Activated T-cell treated with anti-CD3 and anti-CD28 coated beads, Interleukin-2, amount 50 U/mL, for 4 hours (primary cell): ENCODE measurements around the gene ANKS1A. TPM values are rescaled to one million over a fixed set of nuclear protein-coding genes. Genes with fewer than 3 reads are reported as not detected.

Source experiments
- ATAC-seq, 2 donors: fragments of 200-7000 bp; cut with Tn5 transposase; one replicate each; pipeline ENCODE4 v1.10.0; 2021
- DNase-seq: peaks from one replicate; pipeline ENCODE4 v3.0.0-alpha.2; 2020
- H3K27me3 Mint-ChIP-seq: one replicate; pipeline ENCODE4 v1.8.0; 2021; ENCODE audit warnings: low read depth, mixed read lengths
- H3K36me3 Mint-ChIP-seq: one replicate; pipeline ENCODE4 v1.8.0; 2022; ENCODE audit warnings: mixed read lengths; ENCODE audit not compliant: insufficient read depth
- H3K4me1 Mint-ChIP-seq: one replicate; pipeline ENCODE4 v1.8.0; 2021; ENCODE audit warnings: low read depth, mixed read lengths
- H3K4me3 Mint-ChIP-seq: one replicate; pipeline ENCODE4 v1.8.0; 2021; ENCODE audit warnings: mild to moderate bottlenecking, moderate library complexity, mixed read lengths
- H3K9me3 Mint-ChIP-seq: one replicate; pipeline ENCODE4 v1.8.0; 2021; ENCODE audit warnings: mixed read lengths
- total RNA-seq, 3 donors: library from RNA; stranded (reverse); gene quantifications; one replicate each; pipeline ENCODE4 v1.2.1, GENCODE V29; 2021

Gene ANKS1A
- total RNA-seq, 3 donors from 2014 or later = 7.7 to 8.3 (median 8.2) TPM

DNA sequence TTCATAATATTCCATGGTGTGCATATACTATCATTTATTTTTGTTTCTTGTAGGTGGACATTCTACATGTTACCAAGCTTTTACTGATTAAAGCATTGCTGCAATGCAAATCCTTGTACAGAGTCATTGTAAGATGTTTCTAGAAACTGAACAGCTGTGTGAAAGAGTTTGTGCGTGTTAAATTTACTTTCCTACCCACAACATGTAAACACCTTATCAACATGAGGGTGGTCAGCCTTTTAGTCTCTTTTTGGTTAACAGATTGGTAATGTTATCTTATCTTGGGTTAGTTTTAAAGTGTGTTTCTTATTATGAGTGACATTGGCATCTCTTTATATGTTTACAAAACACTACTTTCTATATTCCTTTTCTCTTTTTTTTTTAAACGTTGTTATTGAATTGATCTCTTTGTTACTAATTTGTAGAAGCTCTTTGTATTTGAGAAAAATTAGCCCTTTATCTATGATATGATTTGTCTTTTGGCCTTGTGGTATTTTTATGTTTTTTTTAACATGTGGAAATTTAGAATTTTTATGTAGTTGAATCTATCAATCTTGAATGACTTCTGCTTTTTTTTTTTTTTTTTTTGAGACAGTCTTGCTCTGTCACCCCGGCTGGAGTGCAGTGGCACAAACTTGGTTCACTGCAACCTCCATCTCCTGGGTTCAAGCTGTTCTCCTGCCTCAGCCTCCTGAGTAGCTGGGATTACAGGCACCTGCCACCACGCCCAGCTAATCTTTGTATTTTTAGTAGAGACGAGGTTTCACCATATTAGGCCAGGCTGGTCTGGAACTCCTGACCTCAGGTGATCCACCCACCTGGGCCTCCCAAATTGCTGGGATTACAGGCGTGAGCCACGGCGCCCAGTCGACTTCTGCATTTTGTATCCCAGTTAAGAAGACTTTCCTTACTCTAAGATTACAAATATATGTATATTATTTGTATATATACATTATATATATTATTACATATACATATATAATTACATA is 140.0 kb downstream of the ANKS1A start:
- H3K27me3 Mint-ChIP-seq = no peaks in the 10 kb centered on the region
- DNase-seq (no peak), ATAC-seq (no peak)
- no peaks in the 10 kb centered on the region for H3K9me3 Mint-ChIP-seq
- no peak overlapping the region for H3K4me3 Mint-ChIP-seq
- peaks cover 19% of the 10 kb centered on the region for H3K36me3 Mint-ChIP-seq
- no peaks in the 10 kb centered on the region for H3K4me1 Mint-ChIP-seq

DNA sequence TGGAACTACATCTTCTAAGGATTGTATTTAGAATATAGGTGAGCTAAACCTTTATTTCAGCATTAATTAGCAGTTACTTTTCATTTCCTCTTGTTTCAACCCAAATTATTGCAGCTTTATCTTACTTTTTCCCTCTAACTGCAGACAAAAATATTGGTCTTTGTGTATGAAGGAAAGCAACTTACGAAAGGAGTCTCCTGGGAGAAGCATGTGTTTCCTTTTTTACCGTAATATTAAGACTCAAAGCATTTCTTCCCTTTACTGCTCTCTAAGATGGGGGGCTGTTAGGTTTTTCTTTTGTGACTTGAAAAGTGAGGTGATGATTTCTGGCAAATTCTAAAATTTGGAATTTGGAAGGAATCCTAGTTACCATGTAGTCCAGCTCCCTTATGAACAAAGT is 141.0 kb downstream of the ANKS1A start:
- H3K9me3 Mint-ChIP-seq = no peaks in the 10 kb centered on the region
- H3K4me1 Mint-ChIP-seq = no peaks in the 10 kb centered on the region
- H3K27me3 Mint-ChIP-seq = no peaks in the 10 kb centered on the region
- no peak for DNase-seq
- H3K36me3 Mint-ChIP-seq = peaks cover 21% of the 10 kb centered on the region
- no peak for ATAC-seq
- no peak overlapping the region for H3K4me3 Mint-ChIP-seq

DNA sequence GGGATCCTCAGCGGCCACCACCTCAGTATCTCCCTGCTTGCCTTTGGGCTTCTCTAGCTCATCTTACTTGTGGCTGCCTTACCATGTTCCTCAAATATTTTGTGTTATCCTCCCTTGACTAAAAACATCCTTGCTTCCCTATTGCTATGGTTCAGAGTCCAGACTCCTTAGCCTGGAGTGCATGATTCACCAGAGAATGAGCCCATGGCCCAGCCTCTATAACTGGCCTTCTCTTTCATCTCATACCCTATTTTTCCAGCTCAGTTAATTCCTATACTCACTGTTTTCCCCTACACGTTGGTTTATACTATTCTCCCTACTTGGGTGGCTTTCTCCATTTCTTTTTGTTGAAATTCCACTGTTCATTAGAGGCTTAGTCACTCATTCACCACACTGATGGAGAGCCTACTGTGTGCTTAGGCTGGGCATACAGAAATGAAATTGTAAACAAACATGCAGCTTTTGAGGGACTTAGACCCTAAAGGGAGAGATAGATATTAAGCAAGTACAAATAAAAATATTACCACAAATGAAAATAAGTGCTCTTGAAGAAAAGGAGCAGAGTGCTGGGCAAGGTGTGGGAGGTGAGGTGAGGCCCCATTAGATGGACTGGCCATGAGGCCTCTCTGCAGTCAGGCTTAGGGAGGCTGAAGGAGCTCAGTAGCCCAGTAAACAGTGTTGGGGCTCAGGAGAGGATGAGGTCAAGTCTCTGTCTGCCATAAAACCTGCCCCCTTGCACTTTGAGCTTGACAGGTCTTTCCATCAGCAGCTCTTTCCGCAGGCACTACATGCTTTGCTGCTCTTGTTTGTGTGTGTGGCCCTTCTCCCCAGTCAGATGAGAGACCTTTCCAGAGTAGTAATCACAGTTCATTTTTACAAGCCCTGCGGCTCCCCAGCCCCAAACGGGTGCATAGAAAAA is 142.8 kb downstream of the ANKS1A start:
- no peak for ATAC-seq
- Mint-ChIP-seq H3K36me3 (peaks cover 14% of the 10 kb centered on the region), H3K27me3 (no peaks in the 10 kb centered on the region), H3K4me3 (no peak overlapping the region), H3K9me3 (no peaks in the 10 kb centered on the region), H3K4me1 (no peaks in the 10 kb centered on the region)
- no peak for DNase-seq

DNA sequence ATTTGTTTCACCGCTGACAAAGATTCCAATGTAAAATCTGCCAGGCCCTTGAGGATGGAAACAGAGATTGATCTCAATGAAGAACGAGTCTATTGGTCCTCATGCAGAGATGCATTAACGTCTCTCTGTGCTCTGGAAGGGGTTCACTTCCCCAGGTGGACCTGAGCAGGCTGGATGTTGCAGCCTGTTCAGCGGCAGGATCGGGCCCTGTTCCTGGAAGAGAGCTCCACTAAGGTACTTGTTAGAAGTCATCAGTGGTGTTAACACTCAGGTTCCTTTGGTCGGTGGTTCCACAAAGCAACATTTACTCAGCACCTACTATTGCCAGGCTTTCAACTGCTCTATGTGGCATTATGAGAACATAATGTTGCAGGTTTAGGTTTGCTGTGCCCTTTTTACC is 144.6 kb downstream of the ANKS1A start:
- Mint-ChIP-seq H3K27me3 (no peaks in the 10 kb centered on the region), H3K9me3 (no peaks in the 10 kb centered on the region), H3K36me3 (peaks cover 11% of the 10 kb centered on the region), H3K4me1 (no peaks in the 10 kb centered on the region), H3K4me3 (no peak overlapping the region)
- no peak for DNase-seq
- no peak for ATAC-seq

DNA sequence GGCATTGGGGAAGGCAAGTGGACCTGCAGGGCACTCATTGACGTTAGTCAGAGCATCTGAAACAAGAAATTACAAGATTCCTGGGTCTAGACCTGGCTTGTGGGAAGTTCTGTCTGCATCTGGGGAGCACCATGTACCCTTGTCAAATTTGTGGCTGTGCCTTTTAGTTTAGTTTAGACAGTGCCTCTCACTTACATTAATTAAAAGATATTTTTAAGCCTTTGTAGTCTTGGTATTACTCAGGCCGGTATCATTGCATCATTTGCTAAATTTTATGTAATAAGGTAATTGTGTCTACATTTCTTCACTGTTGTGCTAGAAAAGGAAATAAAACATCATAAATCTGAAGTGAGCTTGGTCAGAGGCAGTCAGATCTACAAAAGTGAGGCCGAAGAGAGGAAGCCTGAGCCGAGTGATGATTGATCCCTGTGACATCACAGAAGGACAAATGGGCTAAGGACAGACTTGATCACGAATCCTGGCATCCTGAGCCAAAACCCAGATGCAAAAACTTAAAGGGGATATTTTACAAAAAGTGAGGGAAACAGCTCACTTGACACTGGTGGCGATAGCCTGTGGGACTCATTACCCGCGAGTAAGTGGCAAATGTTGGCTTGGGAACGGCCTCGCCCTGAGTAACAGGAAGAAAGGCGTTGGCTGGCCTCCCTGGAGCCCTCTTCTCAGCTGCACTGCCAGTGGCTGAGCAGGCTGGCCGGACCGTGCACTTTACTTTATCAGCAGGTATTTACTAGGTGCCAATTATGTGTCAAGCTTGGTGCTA is 145.5 kb downstream of the ANKS1A start:
- Mint-ChIP-seq H3K27me3 (no peaks in the 10 kb centered on the region), H3K4me3 (no peak overlapping the region), H3K36me3 (peaks cover 11% of the 10 kb centered on the region), H3K9me3 (no peaks in the 10 kb centered on the region), H3K4me1 (no peaks in the 10 kb centered on the region)
- DNase-seq (no peak), ATAC-seq (no peak)

DNA sequence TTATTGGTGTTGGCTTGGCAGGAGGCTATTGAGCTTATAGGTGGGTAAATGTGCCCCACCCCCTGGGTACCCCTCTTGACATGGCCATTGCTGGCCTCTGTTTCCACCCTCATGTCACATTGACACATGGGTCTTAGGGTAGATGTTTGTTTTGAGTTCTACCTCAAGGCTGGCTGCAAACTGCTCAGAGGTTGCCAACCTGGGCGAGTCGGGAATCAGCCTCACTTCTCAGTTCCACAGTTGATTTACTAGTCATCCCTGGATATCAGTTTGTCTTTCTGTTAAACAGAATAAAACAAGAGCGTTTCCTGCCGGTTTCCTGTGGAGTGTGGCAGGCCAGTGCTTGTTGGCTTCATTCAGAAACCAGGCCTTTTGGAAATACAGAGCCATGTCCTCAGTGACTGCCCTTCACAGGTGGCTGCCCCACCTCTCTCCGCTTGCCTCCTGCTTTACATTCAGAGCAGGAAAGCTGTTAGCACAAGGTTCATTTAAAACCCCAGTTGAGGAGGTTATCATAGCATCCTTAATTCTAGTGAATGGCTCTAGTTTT is 146.5 kb downstream of the ANKS1A start:
- peaks cover 11% of the 10 kb centered on the region for H3K36me3 Mint-ChIP-seq
- H3K27me3 Mint-ChIP-seq = no peaks in the 10 kb centered on the region
- H3K4me1 Mint-ChIP-seq = no peaks in the 10 kb centered on the region
- H3K9me3 Mint-ChIP-seq = no peaks in the 10 kb centered on the region
- no peak overlapping the region for H3K4me3 Mint-ChIP-seq
- ATAC-seq (no peak), DNase-seq (no peak)

DNA sequence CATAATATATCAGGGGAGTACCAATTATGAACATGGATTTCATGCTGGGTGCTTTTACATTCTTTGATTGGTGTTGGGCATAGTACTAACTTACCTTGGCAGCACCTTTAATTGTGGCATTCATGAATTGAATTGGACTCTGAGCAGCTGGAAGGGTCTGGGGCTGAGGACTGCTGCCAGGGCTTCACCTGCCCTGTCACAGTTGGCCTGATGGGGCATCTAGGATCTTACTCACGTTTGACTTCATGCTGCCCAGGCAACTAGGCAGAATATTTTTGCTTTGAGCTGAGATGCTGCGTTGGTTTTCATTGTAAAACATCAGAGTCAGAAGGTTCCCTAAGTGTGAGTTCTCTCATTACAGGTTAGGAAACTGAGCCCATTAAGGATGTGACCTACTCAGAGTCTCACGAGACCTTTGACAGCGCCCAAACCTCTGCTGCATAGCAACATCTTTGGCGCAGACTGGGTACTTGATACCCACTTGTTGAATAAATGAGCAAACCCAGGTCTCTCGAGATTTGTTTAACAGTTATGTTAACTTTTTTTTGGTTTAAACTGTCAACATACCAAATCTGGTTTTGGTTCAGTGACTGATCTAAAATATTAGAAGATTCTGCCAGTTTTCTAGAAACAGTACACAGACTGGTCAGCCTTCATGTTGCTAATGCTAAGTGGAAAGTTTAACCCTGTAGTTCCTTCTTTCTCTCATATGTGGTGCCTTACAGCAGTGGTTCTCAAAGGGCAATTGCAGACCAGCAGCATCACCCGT is 147.2 kb downstream of the ANKS1A start:
- H3K9me3 Mint-ChIP-seq = no peaks in the 10 kb centered on the region
- peaks cover 6% of the 10 kb centered on the region for H3K36me3 Mint-ChIP-seq
- no peaks in the 10 kb centered on the region for H3K27me3 Mint-ChIP-seq
- no peak overlapping the region for H3K4me3 Mint-ChIP-seq
- ATAC-seq (no peak), DNase-seq (no peak)
- no peaks in the 10 kb centered on the region for H3K4me1 Mint-ChIP-seq

DNA sequence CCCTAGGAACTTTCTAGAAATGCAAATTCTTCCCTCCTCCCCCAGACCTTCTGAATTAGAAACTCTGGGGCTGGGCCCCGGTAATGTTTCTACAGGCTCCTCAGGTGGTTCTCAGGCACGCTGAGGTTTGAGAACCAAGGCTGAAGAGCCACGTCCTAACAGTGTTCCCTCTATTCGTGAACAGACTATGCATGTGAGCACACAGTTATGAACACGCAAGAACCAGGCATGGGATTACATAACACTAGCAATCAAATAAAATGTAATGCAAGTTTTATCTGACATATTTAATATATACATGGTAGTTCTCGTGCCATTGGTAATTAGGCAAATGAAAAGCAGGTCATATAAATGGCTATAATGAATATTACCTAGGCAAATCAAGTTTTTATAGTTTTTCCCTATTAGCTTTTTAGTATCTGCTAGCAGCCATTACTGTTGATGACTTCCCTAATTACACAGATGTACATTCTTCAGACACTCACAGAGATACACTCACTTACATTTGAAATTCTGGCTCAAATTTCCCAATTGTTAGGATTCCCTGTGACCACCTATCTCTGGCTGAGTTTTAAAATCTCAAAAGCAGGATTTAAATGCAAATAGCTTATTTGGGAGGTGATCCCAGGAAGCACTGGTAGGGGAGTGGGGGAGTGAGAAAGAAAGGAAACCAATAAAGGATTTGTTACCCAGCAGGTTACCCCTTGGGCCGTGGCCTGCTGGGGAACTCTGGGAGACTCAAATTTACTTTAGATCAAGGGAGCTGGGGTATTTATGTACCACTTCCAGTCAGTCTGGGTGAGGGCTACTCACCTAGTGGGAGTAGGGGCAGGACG is 148.0 kb downstream of the ANKS1A start:
- Mint-ChIP-seq H3K9me3 (no peaks in the 10 kb centered on the region), H3K36me3 (peaks cover 7% of the 10 kb centered on the region), H3K27me3 (no peaks in the 10 kb centered on the region), H3K4me1 (no peaks in the 10 kb centered on the region), H3K4me3 (no peak overlapping the region)
- DNase-seq (no peak), ATAC-seq (no peak)

DNA sequence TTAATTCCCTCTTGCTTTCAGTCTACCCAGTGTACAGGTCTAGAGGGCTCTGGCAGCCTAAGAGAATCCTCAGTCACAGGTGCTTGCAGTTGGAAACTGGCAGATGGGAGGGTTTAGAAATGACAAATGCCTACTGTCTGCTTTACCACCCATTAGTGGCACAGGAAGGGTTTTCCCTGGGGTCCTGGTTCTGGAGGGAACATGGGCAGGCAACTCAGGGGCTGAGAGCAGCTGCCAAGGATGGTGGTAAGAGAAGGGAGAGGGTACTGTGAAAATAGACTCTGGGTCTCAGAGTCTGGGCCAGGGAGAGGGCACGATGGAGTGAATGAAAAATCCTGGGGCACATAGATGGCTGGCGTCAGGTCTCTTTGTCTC is 148.6 kb downstream of the ANKS1A start:
- DNase-seq = no peak
- Mint-ChIP-seq H3K4me1 (no peaks in the 10 kb centered on the region), H3K4me3 (no peak overlapping the region), H3K36me3 (peaks cover 7% of the 10 kb centered on the region), H3K27me3 (no peaks in the 10 kb centered on the region), H3K9me3 (no peaks in the 10 kb centered on the region)
- ATAC-seq = no peak

DNA sequence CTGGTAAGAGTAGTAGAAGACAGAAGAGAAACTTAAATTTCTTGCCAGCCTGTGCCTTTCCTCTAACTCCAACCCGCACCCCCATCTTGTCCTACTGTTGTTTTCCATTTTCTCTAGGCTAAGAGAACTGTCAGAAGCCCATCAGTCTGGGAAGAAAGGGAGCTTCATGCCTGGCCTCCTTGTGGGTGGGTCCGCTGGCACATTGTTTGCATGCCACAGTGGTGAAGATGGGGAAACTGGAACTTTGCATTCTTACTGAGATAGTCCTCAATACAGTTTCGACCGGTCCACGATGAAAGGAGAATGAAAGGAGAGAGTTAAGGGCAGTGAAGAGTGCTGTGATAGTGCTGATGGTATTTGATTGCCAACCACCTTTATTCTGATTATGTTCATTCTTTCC is 149.0 kb downstream of the ANKS1A start:
- peaks cover 7% of the 10 kb centered on the region for H3K36me3 Mint-ChIP-seq
- no peaks in the 10 kb centered on the region for H3K27me3 Mint-ChIP-seq
- H3K4me1 Mint-ChIP-seq = no peaks in the 10 kb centered on the region
- ATAC-seq (no peak), DNase-seq (no peak)
- no peaks in the 10 kb centered on the region for H3K9me3 Mint-ChIP-seq
- H3K4me3 Mint-ChIP-seq = no peak overlapping the region

DNA sequence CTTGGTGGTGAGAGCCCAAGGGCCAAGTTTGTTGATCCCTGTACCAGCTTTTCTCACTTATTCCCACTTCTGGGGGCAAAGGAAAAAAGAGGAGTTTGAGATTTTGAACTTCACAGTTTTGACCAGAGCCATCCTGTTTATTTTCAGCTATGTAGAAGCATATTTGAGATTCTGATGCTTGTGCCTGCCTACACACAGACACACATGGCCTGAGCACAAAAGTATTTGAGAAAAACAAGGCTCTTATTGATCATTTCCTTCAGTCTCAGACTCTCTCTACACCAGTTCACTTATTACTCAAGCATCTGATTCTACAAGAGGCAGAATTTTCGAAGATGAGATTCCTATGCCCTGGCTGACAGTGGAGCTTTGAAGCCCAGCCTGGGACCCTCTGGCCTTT is 151.3 kb downstream of the ANKS1A start:
- H3K4me1 Mint-ChIP-seq = no peaks in the 10 kb centered on the region
- H3K36me3 Mint-ChIP-seq = peaks cover 7% of the 10 kb centered on the region
- ATAC-seq (no peak), DNase-seq (no peak)
- H3K27me3 Mint-ChIP-seq = no peaks in the 10 kb centered on the region
- no peaks in the 10 kb centered on the region for H3K9me3 Mint-ChIP-seq
- no peak overlapping the region for H3K4me3 Mint-ChIP-seq

DNA sequence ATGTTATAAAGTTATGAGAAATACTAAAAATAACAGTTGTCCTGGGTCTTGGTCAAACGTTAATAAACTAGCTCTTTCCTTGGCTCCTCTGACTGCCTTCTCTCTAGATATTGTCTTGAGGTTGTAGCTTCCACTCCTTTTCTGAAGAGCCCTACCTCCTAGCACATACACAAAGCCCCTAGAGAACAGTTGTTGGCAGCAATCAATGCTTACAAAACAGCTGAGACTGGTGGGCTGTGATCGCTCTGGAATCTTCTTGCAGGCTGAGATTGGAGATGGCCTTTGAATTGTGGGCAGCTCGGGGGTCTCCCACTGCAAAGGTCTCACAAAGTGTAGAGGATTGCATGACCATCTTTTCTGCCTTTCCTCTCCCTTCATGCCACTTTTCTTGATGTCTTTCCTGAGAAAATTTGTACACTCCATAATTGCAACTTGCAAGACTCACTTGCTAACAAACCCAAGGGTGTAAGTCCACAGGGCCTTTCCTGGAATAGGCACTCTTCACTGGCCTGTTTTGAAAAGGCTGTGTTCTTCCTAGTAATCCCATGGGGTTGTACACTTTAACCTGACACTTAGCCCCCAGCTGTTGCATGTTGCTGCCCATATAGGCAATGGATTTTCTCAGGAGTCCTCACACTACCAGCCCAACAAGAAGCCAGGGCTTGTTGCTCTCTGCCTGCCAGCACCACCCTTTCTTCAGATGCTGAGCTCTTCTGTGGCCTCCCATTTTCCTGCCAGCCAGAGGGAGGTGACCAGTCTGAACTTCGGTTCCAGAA is 152.2 kb downstream of the ANKS1A start:
- Mint-ChIP-seq H3K27me3 (no peaks in the 10 kb centered on the region), H3K4me1 (peaks cover 2% of the 10 kb centered on the region), H3K36me3 (peaks cover 7% of the 10 kb centered on the region), H3K4me3 (no peak overlapping the region), H3K9me3 (no peaks in the 10 kb centered on the region)
- DNase-seq = no peak
- no peak for ATAC-seq
